ENCODE measurements around the gene SP140.
"Not testable (repeated sequence)": the region's sequence is repeated elsewhere in the genome, so short reads cannot be mapped to it uniquely, and the experiment has no call there.

The SP140 gene

DNA sequence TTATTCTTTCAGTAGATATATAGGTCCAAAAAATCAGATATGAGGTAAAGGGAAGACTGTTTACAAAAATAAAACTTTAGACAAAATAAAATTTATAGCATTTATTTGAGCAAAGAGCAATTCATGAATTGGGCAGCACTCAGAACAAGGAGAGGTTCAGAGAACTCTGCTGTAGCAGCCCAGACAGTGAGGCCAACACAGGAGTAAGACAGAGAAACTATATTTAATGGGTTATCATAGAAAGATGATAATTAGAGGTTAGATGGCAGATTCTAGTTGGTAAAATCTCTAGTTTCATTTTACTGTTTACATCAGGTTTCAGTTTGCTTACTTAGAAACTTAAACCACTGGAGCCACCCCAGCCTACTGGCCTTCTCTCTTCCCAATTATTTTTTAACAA is 71.4 kb downstream of the SP140 start:
- H3K27ac ChIP-seq (ENCODE audit: low read length): no peak overlapping the region
- H3K4me3 ChIP-seq (ENCODE audit: low read depth in 1 of 2, low read length in 2 of 2): no peak overlapping the region
- no peaks in the 10 kb centered on the region for H3K36me3 ChIP-seq (ENCODE audit: control insufficient read depth in 1 of 2, insufficient read depth in 2 of 2, low read length in 2 of 2)
- no peaks in the 10 kb centered on the region for H3K4me1 ChIP-seq (ENCODE audit: control insufficient read depth in 1 of 2, insufficient read depth in 2 of 2, low read length in 2 of 2)
- H3K9me3 ChIP-seq (ENCODE audit: control insufficient read depth in 1 of 2, low read length in 2 of 2): peaks cover 0 to 18% of the 10 kb centered on the region in 2 donors
- H3K27me3 ChIP-seq (ENCODE audit: low read depth, low read length): no peaks in the 10 kb centered on the region

DNA sequence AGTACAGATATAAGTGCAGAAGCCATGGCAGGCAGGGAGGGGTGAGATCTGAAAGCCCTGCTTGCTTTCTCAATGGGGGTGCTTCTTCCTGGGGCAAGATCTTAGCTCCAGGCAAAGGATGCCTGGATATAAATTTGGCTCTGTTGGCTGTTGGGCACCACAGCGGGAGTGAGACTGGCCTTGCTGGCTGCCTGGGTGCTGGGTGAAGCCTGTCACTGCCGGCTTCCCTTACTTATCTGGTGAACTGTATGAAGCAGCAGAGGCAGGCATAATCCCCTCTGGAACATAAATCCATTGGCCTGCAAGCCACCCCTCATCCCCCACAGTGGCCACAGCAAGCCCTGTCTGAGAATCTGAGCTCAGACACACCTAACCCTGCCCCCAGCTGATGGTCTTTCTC is 74.1 kb downstream of the SP140 start:
- no peak overlapping the region for H3K4me3 ChIP-seq (ENCODE audit: low read depth in 1 of 2, low read length in 2 of 2)
- no peak overlapping the region for H3K27ac ChIP-seq (ENCODE audit: low read length)
- H3K27me3 ChIP-seq (ENCODE audit: low read depth, low read length): no peaks in the 10 kb centered on the region
- H3K9me3 ChIP-seq (ENCODE audit: control insufficient read depth in 1 of 2, low read length in 2 of 2): peaks cover 0 to 22% of the 10 kb centered on the region in 2 donors
- no peaks in the 10 kb centered on the region for H3K4me1 ChIP-seq (ENCODE audit: control insufficient read depth in 1 of 2, insufficient read depth in 2 of 2, low read length in 2 of 2)
- H3K36me3 ChIP-seq (ENCODE audit: control insufficient read depth in 1 of 2, insufficient read depth in 2 of 2, low read length in 2 of 2): no peaks in the 10 kb centered on the region

DNA sequence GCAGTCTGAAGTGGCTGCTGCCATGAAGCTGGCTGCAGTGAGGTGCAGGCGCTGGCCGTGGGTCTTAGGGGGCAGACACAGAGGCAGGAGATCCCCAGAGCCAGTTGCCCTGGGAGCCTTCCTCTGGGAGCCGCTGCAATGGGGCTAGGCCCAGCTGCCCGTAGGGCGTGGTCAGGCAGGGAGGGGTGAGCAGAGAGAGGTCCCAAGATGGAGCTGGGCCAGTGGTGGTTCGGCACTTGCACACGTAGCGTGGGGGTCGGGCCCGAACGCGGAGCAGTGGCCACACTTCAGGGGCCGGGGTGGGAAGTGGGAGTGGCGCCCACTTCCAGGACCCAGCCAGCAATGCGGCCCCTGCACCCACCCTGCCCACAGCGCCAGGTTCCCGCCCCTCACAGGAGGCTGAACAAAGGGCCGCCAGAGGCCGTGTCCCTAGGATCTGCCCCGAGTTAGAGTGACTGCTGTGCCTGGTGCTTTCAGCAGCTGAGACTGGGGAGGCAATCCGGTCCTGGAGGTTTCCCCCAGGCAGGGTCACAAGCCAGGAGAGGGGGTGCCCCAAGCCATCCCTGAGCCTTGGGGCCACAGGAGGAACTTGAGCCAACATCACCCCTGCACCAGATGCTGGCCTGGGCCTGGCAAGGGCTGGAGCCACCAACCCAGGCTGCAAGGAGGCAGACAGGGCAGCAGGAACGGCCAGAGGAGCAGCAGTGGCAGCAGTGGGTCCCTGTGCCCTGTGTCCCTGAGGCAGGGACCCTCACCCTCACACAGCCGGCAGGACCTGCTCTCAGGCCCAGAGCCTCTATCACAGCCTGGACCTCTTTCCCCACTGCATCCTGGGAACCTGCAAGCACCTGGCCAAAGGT is 80.1 kb downstream of the SP140 start:
- no peak overlapping the region for H3K27ac ChIP-seq (ENCODE audit: low read length)
- H3K36me3 ChIP-seq (ENCODE audit: control insufficient read depth in 1 of 2, insufficient read depth in 2 of 2, low read length in 2 of 2): no peaks in the 10 kb centered on the region
- no peaks in the 10 kb centered on the region for H3K4me1 ChIP-seq (ENCODE audit: control insufficient read depth in 1 of 2, insufficient read depth in 2 of 2, low read length in 2 of 2)
- no peak overlapping the region for H3K4me3 ChIP-seq (ENCODE audit: low read depth in 1 of 2, low read length in 2 of 2)
- peaks cover 0 to 12% of the 10 kb centered on the region in 2 donors for H3K9me3 ChIP-seq (ENCODE audit: control insufficient read depth in 1 of 2, low read length in 2 of 2)
- H3K27me3 ChIP-seq (ENCODE audit: low read depth, low read length): no peaks in the 10 kb centered on the region

DNA sequence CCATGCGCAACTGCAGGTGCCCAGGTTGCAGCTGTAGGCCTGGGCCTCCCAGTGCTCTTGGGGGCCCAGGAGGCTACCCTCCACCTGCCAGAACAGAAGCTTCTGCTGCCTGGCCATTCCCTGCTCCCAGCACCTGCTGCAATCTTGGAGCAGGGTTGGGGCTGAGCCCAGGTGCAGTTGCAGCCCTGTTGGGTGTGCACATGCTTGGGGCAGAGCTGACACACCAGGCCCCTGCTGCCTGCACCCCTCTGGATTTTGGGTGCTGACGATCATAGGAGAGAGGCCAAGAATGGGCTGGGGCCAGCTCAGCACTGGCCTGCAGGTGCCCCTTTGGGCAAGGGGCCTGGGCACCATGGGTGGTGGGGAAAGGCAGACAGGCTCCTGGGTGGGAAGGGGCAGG is 80.9 kb downstream of the SP140 start:
- no peaks in the 10 kb centered on the region for H3K36me3 ChIP-seq (ENCODE audit: control insufficient read depth in 1 of 2, insufficient read depth in 2 of 2, low read length in 2 of 2)
- no peak overlapping the region for H3K4me3 ChIP-seq (ENCODE audit: low read depth in 1 of 2, low read length in 2 of 2)
- H3K27ac ChIP-seq (ENCODE audit: low read length): no peak overlapping the region
- peaks cover 0 to 6% of the 10 kb centered on the region in 2 donors for H3K9me3 ChIP-seq (ENCODE audit: control insufficient read depth in 1 of 2, low read length in 2 of 2)
- H3K27me3 ChIP-seq (ENCODE audit: low read depth, low read length): no peaks in the 10 kb centered on the region
- no peaks in the 10 kb centered on the region for H3K4me1 ChIP-seq (ENCODE audit: control insufficient read depth in 1 of 2, insufficient read depth in 2 of 2, low read length in 2 of 2)

DNA sequence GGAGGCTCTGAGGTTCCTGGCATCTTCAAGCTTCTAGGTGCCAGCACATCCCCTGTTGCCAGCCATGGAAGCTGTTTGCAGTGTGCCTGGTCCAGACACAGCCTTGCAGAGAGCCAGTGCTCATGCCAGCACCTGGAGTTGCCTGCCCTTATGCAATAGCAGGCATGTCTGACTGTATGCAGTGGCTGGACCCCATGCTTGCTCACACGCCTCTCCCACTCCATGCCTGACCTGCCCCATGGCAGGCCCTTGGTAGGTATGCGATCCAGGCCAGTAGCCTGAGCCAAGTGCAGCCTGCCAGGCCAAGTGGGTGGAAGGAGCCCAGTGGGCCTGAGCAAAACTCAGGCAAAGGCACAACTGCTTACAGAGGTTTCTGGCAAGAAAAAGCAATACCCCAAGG is 81.9 kb downstream of the SP140 start:
- no peak overlapping the region for H3K27ac ChIP-seq (ENCODE audit: low read length)
- no peaks in the 10 kb centered on the region for H3K27me3 ChIP-seq (ENCODE audit: low read depth, low read length)
- H3K36me3 ChIP-seq (ENCODE audit: control insufficient read depth in 1 of 2, insufficient read depth in 2 of 2, low read length in 2 of 2): no peaks in the 10 kb centered on the region
- no peaks in the 10 kb centered on the region for H3K4me1 ChIP-seq (ENCODE audit: control insufficient read depth in 1 of 2, insufficient read depth in 2 of 2, low read length in 2 of 2)
- peaks cover 0 to 4% of the 10 kb centered on the region in 2 donors for H3K9me3 ChIP-seq (ENCODE audit: control insufficient read depth in 1 of 2, low read length in 2 of 2)
- H3K4me3 ChIP-seq (ENCODE audit: low read depth in 1 of 2, low read length in 2 of 2): no peak overlapping the region

DNA sequence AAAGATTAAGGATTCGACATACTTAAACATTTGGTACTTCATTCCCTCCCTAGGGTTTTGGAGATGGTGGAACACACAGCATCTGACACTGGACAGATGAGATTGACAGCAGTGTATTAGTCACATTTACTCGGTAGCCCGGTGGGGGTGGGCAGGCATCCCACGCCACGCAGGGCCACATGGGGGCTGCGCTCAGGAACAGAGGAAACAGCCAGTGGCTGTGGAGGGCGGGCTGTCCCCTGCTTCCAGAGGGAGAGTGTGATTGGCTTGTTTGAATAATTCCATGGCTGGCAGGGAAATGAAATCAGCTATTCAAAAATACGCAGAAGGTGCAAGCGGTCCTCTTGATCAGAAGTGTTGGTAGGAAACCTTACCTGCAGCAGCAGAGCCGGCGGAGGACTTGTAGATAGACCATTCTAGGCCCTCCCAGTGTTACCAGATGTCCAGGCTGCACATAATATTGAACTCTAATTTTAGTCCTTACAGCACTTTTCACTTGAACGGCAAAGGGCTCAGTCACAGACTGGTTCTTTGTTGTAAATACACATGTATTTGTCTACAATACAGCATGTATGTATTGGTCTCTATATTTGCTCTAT is 83.0 kb downstream of the SP140 start:
- no peak overlapping the region for H3K4me3 ChIP-seq (ENCODE audit: low read depth in 1 of 2, low read length in 2 of 2)
- H3K27me3 ChIP-seq (ENCODE audit: low read depth, low read length): no peaks in the 10 kb centered on the region
- no peaks in the 10 kb centered on the region for H3K4me1 ChIP-seq (ENCODE audit: control insufficient read depth in 1 of 2, insufficient read depth in 2 of 2, low read length in 2 of 2)
- H3K9me3 ChIP-seq (ENCODE audit: control insufficient read depth in 1 of 2, low read length in 2 of 2): peaks cover 0 to under 1% of the 10 kb centered on the region in 2 donors
- H3K36me3 ChIP-seq (ENCODE audit: control insufficient read depth in 1 of 2, insufficient read depth in 2 of 2, low read length in 2 of 2): no peaks in the 10 kb centered on the region
- no peak overlapping the region for H3K27ac ChIP-seq (ENCODE audit: low read length)

DNA sequence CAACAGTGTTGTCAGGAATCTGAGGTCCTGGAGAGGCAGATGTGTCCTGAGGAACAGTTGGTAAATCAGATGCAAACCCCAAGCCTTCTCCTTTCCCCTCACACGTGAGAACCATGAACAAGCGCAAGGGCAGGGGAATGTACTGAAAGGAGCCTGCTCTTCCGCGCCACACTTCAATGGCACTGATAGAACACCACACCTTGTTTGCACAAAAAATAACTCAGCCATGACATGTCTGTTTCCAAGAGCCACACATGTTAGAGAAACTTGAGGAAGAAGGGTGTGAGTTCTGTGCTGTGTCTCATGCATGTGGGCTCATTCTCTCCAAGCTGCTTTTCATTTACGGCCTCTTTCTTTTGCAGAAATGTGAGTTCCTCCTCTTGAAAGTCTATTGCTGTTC is 85.3 kb downstream of the SP140 start:
- not testable (repeated sequence) for H3K27ac ChIP-seq (ENCODE audit: low read length); H3K4me1 ChIP-seq (ENCODE audit: control insufficient read depth in 1 of 2, insufficient read depth in 2 of 2, low read length in 2 of 2); H3K4me3 ChIP-seq (ENCODE audit: low read depth in 1 of 2, low read length in 2 of 2); H3K27me3 ChIP-seq (ENCODE audit: low read depth, low read length); H3K36me3 ChIP-seq (ENCODE audit: control insufficient read depth in 1 of 2, insufficient read depth in 2 of 2, low read length in 2 of 2); H3K9me3 ChIP-seq (ENCODE audit: control insufficient read depth in 1 of 2, low read length in 2 of 2)

DNA sequence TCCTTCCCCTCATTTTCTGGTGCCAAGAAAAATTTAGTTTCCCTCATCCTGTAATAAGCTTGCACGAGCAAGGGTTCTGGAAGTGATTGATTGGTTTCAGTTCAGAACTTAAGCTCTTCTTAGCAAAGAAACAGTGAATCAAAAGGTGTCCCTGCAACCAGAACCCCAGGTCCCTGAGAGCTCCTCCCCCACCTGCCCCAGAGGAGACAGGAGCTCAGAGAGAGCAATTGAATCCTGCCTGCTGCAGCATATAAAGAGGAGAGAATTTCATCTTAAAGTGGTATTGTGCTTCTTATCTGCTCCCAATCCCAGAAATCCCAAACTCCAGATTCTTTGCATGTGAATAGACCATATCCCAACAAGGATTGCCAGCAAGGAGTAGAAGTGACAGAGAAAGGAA is 86.1 kb downstream of the SP140 start:
- not testable (repeated sequence) for H3K27me3 ChIP-seq (ENCODE audit: low read depth, low read length); H3K36me3 ChIP-seq (ENCODE audit: control insufficient read depth in 1 of 2, insufficient read depth in 2 of 2, low read length in 2 of 2); H3K9me3 ChIP-seq (ENCODE audit: control insufficient read depth in 1 of 2, low read length in 2 of 2); H3K4me1 ChIP-seq (ENCODE audit: control insufficient read depth in 1 of 2, insufficient read depth in 2 of 2, low read length in 2 of 2); H3K4me3 ChIP-seq (ENCODE audit: low read depth in 1 of 2, low read length in 2 of 2); H3K27ac ChIP-seq (ENCODE audit: low read length)

DNA sequence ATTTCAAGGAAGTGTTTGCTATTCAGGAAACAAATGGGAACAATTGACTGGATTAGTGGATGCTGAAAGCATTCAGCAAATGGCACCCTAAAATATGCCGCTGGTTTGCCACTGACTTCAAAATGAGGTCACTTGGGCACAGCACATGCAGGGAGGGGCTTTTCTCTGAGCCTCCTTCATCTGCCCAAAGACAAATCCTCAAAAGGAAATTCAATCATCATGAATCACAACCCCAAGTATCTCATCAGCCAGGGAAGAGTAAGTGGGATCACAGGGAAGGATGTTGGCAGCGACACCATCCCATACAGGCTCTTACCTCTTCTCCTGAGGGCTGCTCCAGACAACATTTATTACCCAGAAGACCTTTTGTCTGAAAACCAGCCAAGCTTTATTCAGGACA is 87.1 kb downstream of the SP140 start:
- Histone ChIP-seq H3K9me3 (ENCODE audit: control insufficient read depth in 1 of 2, low read length in 2 of 2) (no peaks in the 10 kb centered on the region), H3K27ac (ENCODE audit: low read length) (no peak overlapping the region), H3K27me3 (ENCODE audit: low read depth, low read length) (no peaks in the 10 kb centered on the region)

DNA sequence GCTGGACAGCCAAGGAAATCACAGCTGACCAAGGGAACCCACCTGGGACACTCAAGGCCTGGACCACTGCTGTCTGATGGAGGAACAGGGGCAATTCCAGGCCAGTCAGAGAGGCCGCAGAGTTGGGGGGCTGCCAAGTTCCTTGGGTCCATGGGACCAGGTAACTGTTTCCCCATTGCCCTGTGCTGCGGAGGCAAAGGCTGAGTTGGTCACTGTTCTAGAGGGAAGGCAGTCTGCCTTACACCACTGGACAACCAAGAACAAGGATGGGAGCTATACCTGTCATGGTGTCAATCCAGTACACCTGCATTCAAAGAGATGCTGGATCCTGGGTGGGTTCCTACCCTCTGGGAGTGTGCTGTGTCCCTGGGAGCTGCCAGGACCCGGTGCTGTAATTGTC is 91.8 kb downstream of the SP140 start:
- no peaks in the 10 kb centered on the region for H3K36me3 ChIP-seq (ENCODE audit: control insufficient read depth in 1 of 2, insufficient read depth in 2 of 2, low read length in 2 of 2)
- H3K4me1 ChIP-seq (ENCODE audit: control insufficient read depth in 1 of 2, insufficient read depth in 2 of 2, low read length in 2 of 2): no peaks in the 10 kb centered on the region
- no peaks in the 10 kb centered on the region for H3K27me3 ChIP-seq (ENCODE audit: low read depth, low read length)
- no peak overlapping the region for H3K4me3 ChIP-seq (ENCODE audit: low read depth in 1 of 2, low read length in 2 of 2)
- peaks cover 0 to 2% of the 10 kb centered on the region in 2 donors for H3K9me3 ChIP-seq (ENCODE audit: control insufficient read depth in 1 of 2, low read length in 2 of 2)
- H3K27ac ChIP-seq (ENCODE audit: low read length): no peak overlapping the region

More for the DNA sequence above, 87.1 kb downstream of the SP140 start:
- Histone ChIP-seq H3K4me1 (ENCODE audit: control insufficient read depth in 1 of 2, insufficient read depth in 2 of 2, low read length in 2 of 2) (no peaks in the 10 kb centered on the region), H3K36me3 (ENCODE audit: control insufficient read depth in 1 of 2, insufficient read depth in 2 of 2, low read length in 2 of 2) (no peaks in the 10 kb centered on the region), H3K4me3 (ENCODE audit: low read depth in 1 of 2, low read length in 2 of 2) (no peak overlapping the region)

DNA sequence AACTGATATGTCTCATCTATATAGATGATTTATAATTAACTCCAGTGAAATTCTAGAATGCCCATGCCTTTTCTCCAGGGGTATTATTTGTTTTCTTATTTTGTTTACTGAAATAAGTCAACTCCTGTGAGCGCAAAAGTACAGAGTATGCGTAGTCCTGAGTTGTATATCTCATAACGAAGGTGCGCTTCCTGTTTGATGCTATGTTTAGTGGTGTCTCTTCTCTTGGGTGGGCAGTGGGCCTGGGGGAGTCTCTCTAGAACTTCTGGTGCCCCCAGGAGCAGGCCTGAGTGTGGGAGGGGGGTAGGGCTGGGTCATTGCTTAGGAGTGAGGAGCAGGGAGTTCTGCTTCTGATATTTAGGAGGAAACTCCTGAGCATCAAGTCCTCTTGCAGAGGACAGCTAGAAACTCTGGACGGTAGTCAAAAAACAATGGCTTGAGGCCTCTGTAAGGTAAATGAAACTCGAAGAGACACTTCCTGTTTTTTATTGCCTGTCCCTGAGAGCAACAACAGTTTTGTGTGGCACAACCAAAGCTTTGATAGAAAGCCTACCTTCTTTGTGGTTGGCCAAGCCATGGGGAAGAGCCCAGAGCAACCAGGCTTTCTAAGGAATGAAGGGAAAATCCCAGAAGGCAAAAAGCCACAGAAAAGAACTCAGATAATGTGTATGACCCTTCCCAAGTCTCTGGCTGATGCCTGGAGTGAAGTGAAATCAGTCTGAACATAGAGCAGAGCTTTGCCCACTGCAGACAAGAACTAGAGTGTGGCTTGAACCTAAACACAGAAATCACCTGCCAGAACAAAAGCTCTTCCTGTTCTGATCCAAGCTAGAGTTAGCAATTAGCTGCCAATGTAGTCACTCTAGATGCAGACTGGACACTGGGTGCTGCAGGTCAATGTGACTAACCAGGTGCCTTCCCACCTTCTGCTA is 92.9 kb downstream of the SP140 start:
- H3K4me1 ChIP-seq (ENCODE audit: control insufficient read depth in 1 of 2, insufficient read depth in 2 of 2, low read length in 2 of 2): no peaks in the 10 kb centered on the region
- no peaks in the 10 kb centered on the region for H3K36me3 ChIP-seq (ENCODE audit: control insufficient read depth in 1 of 2, insufficient read depth in 2 of 2, low read length in 2 of 2)
- no peaks in the 10 kb centered on the region for H3K27me3 ChIP-seq (ENCODE audit: low read depth, low read length)
- H3K27ac ChIP-seq (ENCODE audit: low read length): no peak overlapping the region
- H3K9me3 ChIP-seq (ENCODE audit: control insufficient read depth in 1 of 2, low read length in 2 of 2): peaks cover 0 to 13% of the 10 kb centered on the region in 2 donors
- H3K4me3 ChIP-seq (ENCODE audit: low read depth in 1 of 2, low read length in 2 of 2): no peak overlapping the region
